Activated T-cell treated with anti-CD3 and anti-CD28 coated beads, Interleukin-2, amount 50 U/mL, for 48 hours (primary cell): ENCODE measurements around the gene HNRNPH3.

Experiments used
- DNase-seq, 2 experiments: peaks; one replicate each; pipeline ENCODE4 v3.0.0-alpha.2; 2020

HNRNPH3 gene

GRCh38 chr10:68332259-68333057 lies 594 bp downstream of the HNRNPH3 start, which contains the start of gene PBLD:
TSS of gene PBLD (minus strand) at chr10:68332928. CDS start at chr10:68306844, 26,084 bp downstream.
- DNase-seq = peak; percentile 79 to 81

GRCh38 chr10:68333058-68333395 lies 1.2 kb downstream of the HNRNPH3 start:
- no peak for DNase-seq

- no peak for DNase-seq
These were observed 1.9 kb downstream of the HNRNPH3 start for GRCh38 chr10:68333440-68334431.

- no peak for DNase-seq
These were observed 3.0 kb downstream of the HNRNPH3 start for GRCh38 chr10:68334672-68335467.

- DNase-seq = no peak
These were observed 5.0 kb downstream of the HNRNPH3 start for GRCh38 chr10:68336754-68337351.

GRCh38 chr10:68340358-68341080 lies 8.7 kb downstream of the HNRNPH3 start:
- DNase-seq = no peak

GRCh38 chr10:68342909-68343516 lies 11.1 kb downstream of the HNRNPH3 start:
- DNase-seq = no peak

GRCh38 chr10:68345621-68346020 lies 13.8 kb downstream of the HNRNPH3 start:
- DNase-seq = no peak

- no peak for DNase-seq
These were observed 14.9 kb downstream of the HNRNPH3 start for GRCh38 chr10:68346774-68347173.

GRCh38 chr10:68348265-68348741 lies 16.4 kb downstream of the HNRNPH3 start:
- DNase-seq = peak; percentile 56 to 60

- no peak for DNase-seq
These were observed 21.7 kb downstream of the HNRNPH3 start for GRCh38 chr10:68353537-68353936.

- no peak for DNase-seq
These were observed 27.3 kb downstream of the HNRNPH3 start for GRCh38 chr10:68359189-68359588.

- DNase-seq = no peak
These were observed 30.7 kb downstream of the HNRNPH3 start for GRCh38 chr10:68362590-68362989.

GRCh38 chr10:68364101-68364886 lies 32.4 kb downstream of the HNRNPH3 start:
- no peak for DNase-seq

GRCh38 chr10:68365611-68366010 lies 33.7 kb downstream of the HNRNPH3 start:
- no peak for DNase-seq

GRCh38 chr10:68366600-68366999 lies 34.7 kb downstream of the HNRNPH3 start:
- DNase-seq = no peak

- no peak for DNase-seq
These were observed 35.3 kb downstream of the HNRNPH3 start for GRCh38 chr10:68367121-68367520.

- DNase-seq = no peak
These were observed 39.7 kb downstream of the HNRNPH3 start for GRCh38 chr10:68371604-68372003.

- no peak for DNase-seq
These were observed 53.9 kb downstream of the HNRNPH3 start for GRCh38 chr10:68385740-68386139.
